Measurements from ENCODE around the gene POLK.

DNA sequence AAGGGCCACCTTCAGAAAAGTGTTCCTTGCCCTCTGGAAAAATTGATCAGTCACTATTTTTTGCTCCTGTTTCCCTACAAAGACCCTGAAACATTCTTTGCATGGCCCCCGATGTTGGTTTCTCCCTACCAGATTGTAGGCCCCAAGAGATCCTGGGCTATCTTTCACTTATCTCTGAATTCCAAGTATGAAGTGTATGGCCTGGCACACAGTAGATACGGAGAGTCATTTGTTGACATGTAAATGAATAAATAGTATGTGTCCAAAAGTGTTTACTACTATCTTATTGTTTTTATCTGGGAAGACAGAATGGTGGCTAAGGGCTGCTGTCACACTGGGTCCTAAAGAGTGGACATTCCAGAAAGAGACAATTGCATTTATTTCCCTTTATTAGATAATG lies 92.1 kb downstream of the POLK start:
- TF ChIP-seq POLR2A (IDR thresholded peaks at IDR 0.05; ENCODE audit: low read length): no peak
- no peak for TF ChIP-seq GATA1 (IDR thresholded peaks at IDR 0.05; ENCODE audit: low read depth, low read length)
